Tongue (tissue), 2 donors: ENCODE results near the gene CCT6A. TPM values are rescaled to one million over a fixed set of nuclear protein-coding genes. Genes with fewer than 3 reads are reported as not detected.
"Not testable (repeated sequence)": the region's sequence is repeated elsewhere in the genome, so short reads cannot be mapped to it uniquely, and the experiment has no call there.

Experiments
- DNase-seq: peaks from one replicate; pipeline ENCODE4 v3.0.0-alpha.2; 2015
- total RNA-seq: library from RNA; depleted of rRNA; stranded (reverse); fragments of >200 nt; gene quantifications from one replicate; pipeline ENCODE4 v1.2.3, GENCODE V29; 2014

CCT6A gene
- total RNA-seq = 118 TPM

GRCh38 chr7:56051339-56052191 is at the start of gene CCT6A, which contains the start of gene PSPH:
Gene CCT6A (plus strand): TSS chr7:56051765. CDS start chr7:56051849, 84 bp downstream.
Gene PSPH (minus strand): TSS chr7:56051444. CDS start chr7:56021212, 30,232 bp downstream.
- DNase-seq = peak; percentile 99

GRCh38 chr7:56003749-56004148 is 47.8 kb upstream of the CCT6A start:
- no peak for DNase-seq

GRCh38 chr7:56007167-56007652 is 44.4 kb upstream of the CCT6A start:
- no peak for DNase-seq

- DNase-seq = peak; percentile 5
These were observed 43.7 kb upstream of the CCT6A start for GRCh38 chr7:56007891-56008290.

- peak; percentile 49 for DNase-seq
These were observed 41.9 kb upstream of the CCT6A start for GRCh38 chr7:56009695-56010094.

- not testable (repeated sequence) for DNase-seq
These were observed 34.5 kb upstream of the CCT6A start for GRCh38 chr7:56017015-56017414.

- no peak for DNase-seq
These were observed 32.1 kb upstream of the CCT6A start for GRCh38 chr7:56019501-56019900.

GRCh38 chr7:56023500-56023899 is 28.1 kb upstream of the CCT6A start:
- no peak for DNase-seq

GRCh38 chr7:56026538-56026937 is 25.0 kb upstream of the CCT6A start:
- DNase-seq = no peak

- DNase-seq = no peak
These were observed 22.5 kb upstream of the CCT6A start for GRCh38 chr7:56028942-56029630.

- no peak for DNase-seq
These were observed 21.2 kb upstream of the CCT6A start for GRCh38 chr7:56030340-56030739.

GRCh38 chr7:56031556-56031955 is 20.0 kb upstream of the CCT6A start:
- DNase-seq = not testable (repeated sequence)

GRCh38 chr7:56032578-56032977 is 19.0 kb upstream of the CCT6A start:
- not testable (repeated sequence) for DNase-seq

- peak; percentile 83 for DNase-seq
These were observed 17.7 kb upstream of the CCT6A start for GRCh38 chr7:56033671-56034432.

GRCh38 chr7:56040730-56041129 is 10.8 kb upstream of the CCT6A start:
- no peak for DNase-seq

GRCh38 chr7:56045758-56046157 is 5.8 kb upstream of the CCT6A start:
- not testable (repeated sequence) for DNase-seq

GRCh38 chr7:56046721-56047445 is 4.7 kb upstream of the CCT6A start:
- DNase-seq = peak; percentile 34

GRCh38 chr7:56047446-56048116 is 4.0 kb upstream of the CCT6A start:
- not testable (repeated sequence) for DNase-seq

GRCh38 chr7:56048245-56048644 is 3.3 kb upstream of the CCT6A start:
- DNase-seq = no peak

- DNase-seq = not testable (repeated sequence)
These were observed 2.8 kb upstream of the CCT6A start for GRCh38 chr7:56048763-56049162.

- no peak for DNase-seq
These were observed 569 bp upstream of the CCT6A start for GRCh38 chr7:56051053-56051338.
